Activated B cell treated with CpG ODN at 0.5 μM for 24 hours (primary cell): ENCODE results near the gene SEMA5A. TPM values are rescaled to one million over a fixed set of nuclear protein-coding genes. Genes with fewer than 3 reads are reported as not detected.

ENCODE experiments used
- ATAC-seq: fragments of 200-7000 bp; cut with Tn5 transposase; one replicate; pipeline ENCODE4 v1.10.0; 2021; ENCODE audit warnings: low read depth, mild to moderate bottlenecking, moderate library complexity
- CTCF ChIA-PET: fragments of 350-600 bp; sonication (Branson Sonifier 250); formaldehyde crosslinking; loops from one replicate; lab custom pipeline; 2021; ENCODE audit warnings: antibody characterized with exemption; lab: Charles Lee
- POLR2A ChIA-PET: fragments of 350-600 bp; sonication (Branson Sonifier 250); formaldehyde crosslinking; loops from one replicate; lab custom pipeline; 2021; ENCODE audit warnings: antibody characterized with exemption; lab: Charles Lee
- DNase-seq: peaks from one replicate; pipeline ENCODE4 v3.0.0; 2022
- H3K27ac Mint-ChIP-seq: one replicate; pipeline ENCODE4 v1.8.0; 2020; ENCODE audit warnings: mixed read lengths
- H3K27me3 Mint-ChIP-seq: one replicate; pipeline ENCODE4 v1.8.0; 2021; ENCODE audit warnings: mixed read lengths
- H3K36me3 Mint-ChIP-seq: one replicate; pipeline ENCODE4 v1.8.0; 2021; ENCODE audit warnings: low read depth, mixed read lengths
- H3K4me1 Mint-ChIP-seq: one replicate; pipeline ENCODE4 v1.8.0; 2021; ENCODE audit warnings: mixed read lengths
- H3K4me3 Mint-ChIP-seq: one replicate; pipeline ENCODE4 v1.8.0; 2020; ENCODE audit warnings: mild to moderate bottlenecking, mixed read lengths
- H3K9me3 Mint-ChIP-seq: one replicate; pipeline ENCODE4 v1.8.0; 2020; ENCODE audit warnings: mixed read lengths
- CTCF ChIP-seq: fragments of 200-600 bp; IDR thresholded peaks from one replicate; pipeline ENCODE4 v1.8.0; 2022; ENCODE audit warnings: antibody characterized with exemption, mild to moderate bottlenecking
- intact Hi-C: fragments of 100-400 bp; cut with micrococcal nuclease; formaldehyde crosslinking; loops from one replicate; pipeline ENCODE4 v1.15.1; 2024
- total RNA-seq: library from RNA; stranded (reverse); gene quantifications from 2 replicates; pipeline ENCODE4 v1.2.3, GENCODE V29; 2022

SEMA5A gene
- total RNA-seq, 1 donor from 2014 or later: not detected

DNA sequence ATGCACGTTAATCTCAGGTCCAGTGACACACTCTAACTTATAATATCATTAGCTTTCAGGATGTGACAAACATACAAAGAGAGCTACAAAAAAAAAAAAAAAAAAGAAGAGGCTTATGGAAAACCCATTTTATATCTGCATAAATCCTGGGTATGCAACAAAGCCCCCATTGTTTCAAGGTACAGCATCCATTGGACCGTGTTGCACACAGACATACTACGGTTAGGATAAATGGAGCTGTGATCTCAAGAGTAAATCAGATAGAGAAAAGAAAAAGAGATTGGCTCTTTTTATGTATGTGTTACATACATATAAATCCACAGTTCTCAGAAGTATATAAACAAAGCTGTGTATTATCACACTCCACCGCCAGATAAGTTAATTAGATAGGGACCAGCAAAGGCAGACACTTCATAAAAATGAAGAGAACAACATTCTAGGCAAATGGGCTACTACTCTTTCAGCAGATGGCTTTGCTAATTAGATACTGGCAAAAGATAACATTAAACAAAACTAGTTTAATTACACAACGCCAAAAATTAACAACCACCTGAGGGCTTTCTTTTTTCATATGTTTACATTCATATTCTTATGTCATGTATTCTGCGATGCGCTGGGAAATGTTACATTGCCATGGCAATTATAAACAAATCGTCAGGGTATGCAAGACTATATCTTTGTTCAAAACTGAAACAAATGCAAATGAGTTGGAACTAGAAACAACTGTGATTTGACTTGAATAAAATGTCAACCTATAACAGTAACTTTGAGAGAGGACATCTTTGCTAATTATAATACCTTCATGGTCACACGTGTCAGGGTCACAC, 304.2 kb downstream of the SEMA5A start:
- Mint-ChIP-seq H3K27ac (no peak overlapping the region), H3K27me3 (no peaks in the 10 kb centered on the region), H3K4me3 (no peak overlapping the region), H3K4me1 (no peaks in the 10 kb centered on the region), H3K9me3 (no peaks in the 10 kb centered on the region), H3K36me3 (no peaks in the 10 kb centered on the region)
- POLR2A ChIA-PET: no interaction called here
- ATAC-seq (no peak), DNase-seq (no peak)
- no peak for TF ChIP-seq CTCF
- intact Hi-C loops: no loop called here
- CTCF ChIA-PET: no interaction called here

GRCh38 chr5:9240431-9240830, 305.4 kb downstream of the SEMA5A start:
- POLR2A ChIA-PET: no interaction called here
- CTCF ChIA-PET: no interaction called here
- no peaks in the 10 kb centered on the region for H3K9me3 Mint-ChIP-seq
- no peak overlapping the region for H3K4me3 Mint-ChIP-seq
- intact Hi-C loops: no loop called here
- DNase-seq (no peak), ATAC-seq (no peak)
- no peaks in the 10 kb centered on the region for H3K4me1 Mint-ChIP-seq
- no peak overlapping the region for H3K27ac Mint-ChIP-seq
- TF ChIP-seq CTCF: no peak
- no peaks in the 10 kb centered on the region for H3K36me3 Mint-ChIP-seq
- H3K27me3 Mint-ChIP-seq: no peaks in the 10 kb centered on the region

GRCh38 chr5:9239626-9240025, 306.2 kb downstream of the SEMA5A start:
- ATAC-seq (no peak), DNase-seq (no peak)
- no peaks in the 10 kb centered on the region for H3K9me3 Mint-ChIP-seq
- no peaks in the 10 kb centered on the region for H3K4me1 Mint-ChIP-seq
- intact Hi-C loops: no loop called here
- TF ChIP-seq CTCF: no peak
- ChIA-PET POLR2A (no interaction called here), CTCF (no interaction called here)
- H3K27ac Mint-ChIP-seq: no peak overlapping the region
- no peaks in the 10 kb centered on the region for H3K36me3 Mint-ChIP-seq
- H3K4me3 Mint-ChIP-seq: no peak overlapping the region
- no peaks in the 10 kb centered on the region for H3K27me3 Mint-ChIP-seq

DNA sequence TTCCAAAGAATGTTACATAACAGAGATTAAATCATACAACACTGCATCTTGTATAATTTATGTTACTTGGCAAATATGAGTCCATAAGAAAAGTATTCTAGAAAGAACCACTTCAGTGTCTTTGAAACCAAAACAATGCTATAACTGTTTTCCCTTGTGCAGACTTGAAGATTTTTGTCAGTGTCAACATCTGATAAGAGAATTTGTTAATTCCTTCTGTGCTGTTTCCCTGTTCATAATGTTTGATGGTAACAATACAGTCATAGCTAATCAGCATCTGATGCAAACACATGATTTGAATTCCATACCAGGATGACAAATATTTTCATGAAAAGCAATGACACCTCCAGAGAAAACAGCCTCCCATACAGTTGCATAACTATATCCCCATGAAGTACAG, 306.8 kb downstream of the SEMA5A start:
- POLR2A ChIA-PET: no interaction called here
- CTCF ChIA-PET: no interaction called here
- intact Hi-C loops: no loop called here
- Mint-ChIP-seq H3K4me3 (no peak overlapping the region), H3K36me3 (no peaks in the 10 kb centered on the region), H3K4me1 (no peaks in the 10 kb centered on the region), H3K27me3 (no peaks in the 10 kb centered on the region), H3K27ac (no peak overlapping the region), H3K9me3 (no peaks in the 10 kb centered on the region)
- DNase-seq: no peak
- TF ChIP-seq CTCF: no peak
- no peak for ATAC-seq

GRCh38 chr5:9233712-9234111, 312.2 kb downstream of the SEMA5A start:
- no peak overlapping the region for H3K27ac Mint-ChIP-seq
- H3K4me3 Mint-ChIP-seq: no peak overlapping the region
- TF ChIP-seq CTCF: no peak
- ChIA-PET POLR2A (no interaction called here), CTCF (no interaction called here)
- no peaks in the 10 kb centered on the region for H3K36me3 Mint-ChIP-seq
- no peaks in the 10 kb centered on the region for H3K27me3 Mint-ChIP-seq
- intact Hi-C loops: no loop called here
- DNase-seq (no peak), ATAC-seq (no peak)
- no peaks in the 10 kb centered on the region for H3K4me1 Mint-ChIP-seq
- H3K9me3 Mint-ChIP-seq: no peaks in the 10 kb centered on the region
